ENCODE results near the gene CGB8. TPM values are rescaled to one million over a fixed set of nuclear protein-coding genes. Genes with fewer than 3 reads are reported as not detected.
"Not testable (repeated sequence)": the region's sequence is repeated elsewhere in the genome, so short reads cannot be mapped to it uniquely, and the experiment has no call there.

CGB8 gene
- total RNA-seq, 4 donors from 2014 or later: not detected

DNA sequence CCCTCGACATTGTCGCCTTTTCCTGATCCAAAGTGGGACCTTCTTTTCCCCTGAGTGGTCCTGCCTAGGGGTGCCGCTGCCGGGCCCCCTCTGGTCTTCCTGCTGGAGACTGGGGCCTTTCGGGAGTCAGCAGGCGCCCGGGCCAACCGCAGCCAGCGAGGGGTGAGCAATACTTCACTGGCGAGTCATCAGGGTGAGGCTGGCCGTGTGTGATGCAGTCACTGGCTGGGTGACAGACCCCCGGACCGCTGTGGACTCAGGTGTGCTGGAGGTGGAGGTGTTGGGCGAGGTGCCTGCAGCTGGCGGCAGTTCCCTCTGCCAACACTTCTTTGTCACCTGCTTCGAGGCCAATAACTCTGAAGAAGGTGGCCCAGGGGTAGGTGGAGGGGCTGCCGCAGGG lies 6.7 kb downstream of the CGB8 start:
- H3K27me3 ChIP-seq: no peaks in the 10 kb centered on the region
- no peaks in the 10 kb centered on the region for H3K36me3 ChIP-seq
- ATAC-seq: no peak
- no peaks in the 10 kb centered on the region for H3K9me3 ChIP-seq
- no peak for TF ChIP-seq POLR2AphosphoS5 (IDR thresholded peaks at IDR 0.05)
- H3K4me1 ChIP-seq: no peaks in the 10 kb centered on the region
- 100% methylated on average over 1 of the region's 17 CpGs; no CpG with 5 or more reads in 1 of the 2 donors for WGBS, 2 donors (ENCODE audit: low coverage in 1 of 2)
- no peak overlapping the region for H3K27ac ChIP-seq
- H3K4me3 ChIP-seq: no peak overlapping the region

DNA sequence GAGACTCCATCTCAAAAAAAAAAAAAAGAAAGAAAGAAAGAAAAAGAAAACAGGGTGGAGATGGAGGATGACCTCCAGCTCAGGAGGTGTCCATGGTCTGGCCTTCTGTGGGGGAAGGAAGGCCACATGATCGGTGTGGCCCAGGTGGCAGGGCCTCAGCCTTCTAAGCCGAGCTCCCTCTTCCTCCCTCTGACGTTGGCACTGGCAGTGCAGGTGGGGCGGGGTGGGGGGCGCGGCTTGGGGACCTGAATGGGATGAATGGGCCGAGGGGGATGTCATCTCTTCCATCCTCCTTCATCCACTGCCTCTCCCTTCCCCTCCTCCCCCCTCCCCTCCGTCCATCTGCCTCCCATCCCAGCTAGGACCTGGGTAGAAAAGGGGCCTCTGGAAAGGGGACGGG lies 9.2 kb downstream of the CGB8 start:
- WGBS, 2 donors (ENCODE audit: low coverage in 1 of 2): 50% methylated on average over 6 of the region's 9 CpGs; no CpG with 5 or more reads in 1 of the 2 donors
- not testable (repeated sequence) for H3K36me3 ChIP-seq, H3K4me3 ChIP-seq, H3K4me1 ChIP-seq, H3K9me3 ChIP-seq, ATAC-seq, H3K27me3 ChIP-seq, H3K27ac ChIP-seq

DNA sequence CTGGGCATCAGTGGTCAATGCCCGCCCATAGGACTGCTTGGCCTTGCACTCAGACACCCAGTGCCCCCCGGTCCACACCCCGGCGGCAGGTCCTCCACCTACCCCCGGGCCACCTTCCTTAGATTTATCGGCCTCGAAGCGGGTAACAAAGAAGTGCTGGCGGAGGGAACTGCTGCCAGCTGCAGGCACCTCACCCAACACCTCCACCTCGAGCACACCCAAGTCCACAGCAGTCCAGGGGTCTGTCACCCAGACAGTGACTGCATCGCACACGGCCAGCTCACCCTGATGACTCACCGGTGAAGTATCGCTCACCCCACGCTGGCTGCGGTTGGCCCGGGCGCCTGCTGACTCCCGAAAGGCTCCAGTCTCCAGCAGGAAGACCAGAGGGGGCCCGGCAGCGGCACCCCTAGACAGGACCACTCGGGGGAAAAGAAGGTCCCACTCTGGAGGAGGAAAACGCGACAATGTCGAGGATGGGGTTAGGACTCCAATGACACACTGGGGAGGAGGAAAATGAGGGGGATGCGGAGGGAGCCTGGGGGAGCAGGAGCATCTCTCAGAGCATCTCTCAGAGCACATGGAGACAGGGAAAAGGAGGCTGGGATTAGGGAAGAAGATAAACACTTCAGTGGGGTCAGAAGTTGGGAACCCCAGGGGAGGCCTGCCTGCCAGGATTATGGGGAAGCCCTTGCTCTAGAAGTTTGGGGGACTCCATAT lies 10.2 kb downstream of the CGB8 start:
- H3K27me3 ChIP-seq, H3K27ac ChIP-seq, ATAC-seq, H3K4me1 ChIP-seq, H3K36me3 ChIP-seq, H3K4me3 ChIP-seq, H3K9me3 ChIP-seq: not testable (repeated sequence)
- WGBS, 2 donors (ENCODE audit: low coverage in 1 of 2): 87 to 91% methylated on average over 3 to 9 of the region's 26 CpGs

DNA sequence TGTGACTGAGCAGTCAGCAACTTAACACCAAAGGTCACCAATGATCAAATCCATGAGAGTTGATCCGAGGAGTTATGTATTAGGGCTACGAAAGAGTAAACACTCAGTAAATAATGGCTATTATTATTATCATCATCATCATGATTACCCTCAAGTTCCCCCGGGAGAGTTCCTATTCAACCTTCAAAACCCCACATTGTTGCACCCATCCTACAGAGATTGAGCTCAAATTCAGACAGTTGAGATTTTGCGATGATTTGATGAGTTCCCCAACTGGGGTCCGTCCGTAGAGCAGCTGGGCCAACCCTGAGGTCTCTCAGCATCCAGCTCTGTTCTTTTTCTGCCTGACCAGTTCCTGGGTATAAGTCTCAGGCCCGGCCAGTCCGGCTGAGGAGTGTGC lies 10.8 kb downstream of the CGB8 start:
- not testable (repeated sequence) for H3K36me3 ChIP-seq, H3K4me3 ChIP-seq, ATAC-seq, H3K9me3 ChIP-seq, H3K4me1 ChIP-seq, H3K27ac ChIP-seq
- peaks cover 10% of the 10 kb centered on the region for H3K27me3 ChIP-seq
- WGBS, 2 donors (ENCODE audit: low coverage in 1 of 2): 100% methylated on average over 1 to 2 of the region's 8 CpGs

DNA sequence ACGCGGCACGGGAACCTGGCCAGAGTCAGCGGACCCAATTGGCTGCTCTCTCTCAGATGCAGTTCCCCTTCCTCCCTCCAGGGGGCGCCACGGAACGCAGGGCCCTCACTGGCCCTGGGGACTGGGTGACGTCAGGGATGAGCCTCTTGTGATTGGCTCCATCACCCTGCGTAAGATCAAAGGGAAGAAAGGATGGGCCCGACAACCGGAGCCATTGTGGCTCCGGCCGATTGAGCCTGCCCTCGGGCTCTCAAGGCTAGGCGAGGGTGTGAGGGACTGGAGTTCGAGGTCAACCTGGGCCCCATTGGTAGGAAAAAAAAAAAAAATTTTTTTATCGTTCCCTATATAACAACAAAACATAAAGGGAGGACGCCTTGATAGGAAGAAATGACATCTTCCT lies 12.1 kb downstream of the CGB8 start, which contains the start of gene CGB1:
Gene CGB1 (minus strand): TSS at position 81 of the 400 bp plus-strand sequence. CDS start 184 bp downstream, outside the sequence.
- not testable (repeated sequence) for H3K36me3 ChIP-seq

DNA sequence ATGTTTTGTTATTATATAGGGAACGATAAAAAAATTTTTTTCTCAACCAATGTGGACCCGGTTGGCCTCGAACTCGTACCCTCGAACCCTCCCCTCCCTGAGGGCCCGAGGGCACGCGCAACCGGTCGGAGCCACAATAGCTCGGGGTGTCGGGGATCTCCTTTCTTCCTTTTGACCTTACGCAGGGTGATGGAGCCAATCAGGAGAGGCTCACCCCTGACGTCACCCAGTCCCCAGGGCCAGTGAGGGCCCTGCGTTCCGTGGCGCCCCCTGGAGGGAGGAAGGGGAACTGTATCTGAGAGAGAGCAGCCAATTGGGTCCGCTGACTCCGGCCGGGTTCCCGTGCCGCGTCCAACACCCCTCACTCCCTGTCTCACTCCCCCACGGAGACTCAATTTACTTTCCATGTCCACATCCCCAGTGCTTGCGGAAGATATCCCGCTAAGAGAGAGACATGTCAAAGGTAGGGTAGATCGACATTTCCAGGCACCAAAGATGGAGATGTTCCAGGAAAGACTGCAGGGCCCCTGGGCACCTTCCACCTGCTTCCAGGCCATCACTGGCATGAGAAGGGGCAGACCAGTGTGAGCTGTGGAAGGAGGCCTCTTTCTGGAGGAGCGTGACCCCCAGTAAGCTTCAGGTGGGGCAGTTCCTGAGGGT lies 17.1 kb downstream of the CGB8 start, which contains the start of gene CGB2:
Gene CGB2 (plus strand): TSS at position 249 of the 660 bp plus-strand sequence. CDS start 206 bp downstream, at position 455.
- H3K36me3 ChIP-seq, H3K4me1 ChIP-seq, ATAC-seq, H3K4me3 ChIP-seq, H3K27ac ChIP-seq, H3K9me3 ChIP-seq: not testable (repeated sequence)
- 5 to 26% methylated on average over 8 to 13 of the region's 28 CpGs for WGBS, 2 donors (ENCODE audit: low coverage in 1 of 2)
- TF ChIP-seq, protein P1, sequence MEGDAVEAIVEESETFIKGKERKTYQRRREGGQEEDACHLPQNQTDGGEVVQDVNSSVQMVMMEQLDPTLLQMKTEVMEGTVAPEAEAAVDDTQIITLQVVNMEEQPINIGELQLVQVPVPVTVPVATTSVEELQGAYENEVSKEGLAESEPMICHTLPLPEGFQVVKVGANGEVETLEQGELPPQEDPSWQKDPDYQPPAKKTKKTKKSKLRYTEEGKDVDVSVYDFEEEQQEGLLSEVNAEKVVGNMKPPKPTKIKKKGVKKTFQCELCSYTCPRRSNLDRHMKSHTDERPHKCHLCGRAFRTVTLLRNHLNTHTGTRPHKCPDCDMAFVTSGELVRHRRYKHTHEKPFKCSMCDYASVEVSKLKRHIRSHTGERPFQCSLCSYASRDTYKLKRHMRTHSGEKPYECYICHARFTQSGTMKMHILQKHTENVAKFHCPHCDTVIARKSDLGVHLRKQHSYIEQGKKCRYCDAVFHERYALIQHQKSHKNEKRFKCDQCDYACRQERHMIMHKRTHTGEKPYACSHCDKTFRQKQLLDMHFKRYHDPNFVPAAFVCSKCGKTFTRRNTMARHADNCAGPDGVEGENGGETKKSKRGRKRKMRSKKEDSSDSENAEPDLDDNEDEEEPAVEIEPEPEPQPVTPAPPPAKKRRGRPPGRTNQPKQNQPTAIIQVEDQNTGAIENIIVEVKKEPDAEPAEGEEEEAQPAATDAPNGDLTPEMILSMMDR (IDR thresholded peaks at IDR 0.05): peak in 2 of 4 experiments; percentile 18 to 20
- H3K27me3 ChIP-seq: peaks cover 19% of the 10 kb centered on the region

More for the DNA sequence above, 12.1 kb downstream of the CGB8 start, which contains the start of gene CGB1:
- H3K27ac ChIP-seq, H3K9me3 ChIP-seq, H3K4me3 ChIP-seq, ATAC-seq, H3K4me1 ChIP-seq: not testable (repeated sequence)
- peaks cover 15% of the 10 kb centered on the region for H3K27me3 ChIP-seq
- WGBS, 2 donors (ENCODE audit: low coverage in 1 of 2): 38 to 73% methylated on average over 7 to 8 of the region's 18 CpGs

DNA sequence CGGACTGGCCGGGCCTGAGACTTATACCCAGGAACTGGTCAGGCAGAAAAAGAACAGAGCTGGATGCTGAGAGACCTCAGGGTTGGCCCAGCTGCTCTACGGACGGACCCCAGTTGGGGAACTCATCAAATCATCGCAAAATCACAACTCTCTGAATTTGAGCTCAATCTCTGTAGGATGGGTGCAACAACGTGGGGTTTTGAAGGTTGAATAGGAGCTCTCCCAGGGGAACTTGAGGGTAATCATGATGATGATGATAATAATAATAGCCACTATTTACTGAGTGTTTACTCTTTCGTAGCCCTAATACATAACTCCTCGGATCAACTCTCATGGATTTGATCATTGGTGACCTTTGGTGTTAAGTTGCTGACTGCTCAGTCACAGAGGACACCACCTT lies 18.6 kb downstream of the CGB8 start:
- not testable (repeated sequence) for ATAC-seq, H3K27ac ChIP-seq, H3K4me1 ChIP-seq, H3K36me3 ChIP-seq, H3K4me3 ChIP-seq, H3K9me3 ChIP-seq
- peaks cover 19% of the 10 kb centered on the region for H3K27me3 ChIP-seq
- 80 to 94% methylated on average over 1 to 4 of the region's 8 CpGs for WGBS, 2 donors (ENCODE audit: low coverage in 1 of 2)

DNA sequence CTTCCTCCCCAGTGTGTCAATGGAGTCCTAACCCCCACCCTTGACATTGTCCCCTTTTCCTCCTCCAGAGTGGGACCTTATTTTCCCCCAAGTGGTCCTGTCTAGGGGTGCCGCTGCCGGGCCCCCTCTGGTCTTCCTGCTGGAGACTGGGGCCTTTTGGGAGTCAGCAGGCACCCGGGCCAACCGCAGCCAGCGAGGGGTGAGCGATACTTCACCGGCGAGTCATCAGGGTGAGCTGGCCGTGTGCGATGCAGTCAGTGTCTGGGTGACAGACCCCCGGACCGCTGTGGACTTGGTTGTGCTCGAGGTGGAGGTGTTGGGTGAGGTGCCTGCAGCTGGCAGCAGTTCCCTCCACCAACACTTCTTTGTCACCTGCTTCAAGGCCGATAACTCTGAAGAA lies 19.2 kb downstream of the CGB8 start:
- ATAC-seq, H3K27ac ChIP-seq, H3K9me3 ChIP-seq, H3K4me1 ChIP-seq, H3K4me3 ChIP-seq, H3K36me3 ChIP-seq: not testable (repeated sequence)
- peaks cover 15% of the 10 kb centered on the region for H3K27me3 ChIP-seq
- 83% methylated on average over 2 of the region's 14 CpGs; no CpG with 5 or more reads in 1 of the 2 donors for WGBS, 2 donors (ENCODE audit: low coverage in 1 of 2)

DNA sequence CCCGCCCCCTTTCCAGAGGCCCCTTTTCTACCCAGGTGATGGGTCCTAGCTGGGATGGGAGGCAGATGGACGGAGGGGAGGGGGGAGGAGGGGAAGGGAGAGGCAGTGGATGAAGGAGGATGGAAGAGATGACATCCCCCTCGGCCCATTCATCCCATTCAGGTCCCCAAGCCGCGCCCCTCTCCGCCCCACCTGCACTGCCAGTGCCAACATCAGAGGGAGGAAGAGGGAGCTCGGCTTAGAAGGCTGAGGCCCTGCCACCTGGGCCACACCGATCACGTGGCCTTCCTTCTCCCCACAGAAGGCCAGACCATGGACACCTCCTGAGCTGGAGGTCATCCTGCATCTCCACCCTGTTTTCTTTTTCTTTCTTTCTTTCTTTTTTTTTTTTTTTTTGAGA lies 20.2 kb downstream of the CGB8 start:
- H3K4me3 ChIP-seq, H3K36me3 ChIP-seq, H3K27ac ChIP-seq, H3K4me1 ChIP-seq, H3K9me3 ChIP-seq, H3K27me3 ChIP-seq, ATAC-seq: not testable (repeated sequence)
- WGBS, 2 donors (ENCODE audit: low coverage in 1 of 2): 66% methylated on average over 3 of the region's 9 CpGs; no CpG with 5 or more reads in 1 of the 2 donors

DNA sequence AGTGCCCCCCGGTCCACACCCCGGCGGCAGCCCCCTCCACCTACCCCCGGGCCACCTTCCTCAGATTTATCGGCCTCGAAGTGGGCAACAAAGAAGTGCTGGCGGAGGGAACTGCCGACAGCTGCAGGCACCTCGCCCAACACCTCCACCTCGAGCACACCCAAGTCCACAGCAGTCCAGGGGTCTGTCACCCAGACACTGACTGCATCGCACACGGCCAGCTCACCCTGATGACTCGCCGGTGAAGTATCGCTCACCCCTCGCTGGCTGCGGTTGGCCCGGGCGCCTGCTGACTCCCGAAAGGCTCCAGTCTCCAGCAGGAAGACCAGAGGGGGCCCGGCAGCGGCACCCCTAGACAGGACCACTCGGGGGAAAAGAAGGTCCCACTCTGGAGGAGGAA lies 23.3 kb downstream of the CGB8 start:
- H3K36me3 ChIP-seq, H3K4me3 ChIP-seq, H3K27ac ChIP-seq, H3K4me1 ChIP-seq, H3K9me3 ChIP-seq, ATAC-seq: not testable (repeated sequence)
- peaks cover 15% of the 10 kb centered on the region for H3K27me3 ChIP-seq
- no CpG with 5 or more reads among the region's 23 CpGs for WGBS, 2 donors (ENCODE audit: low coverage in 1 of 2)

DNA sequence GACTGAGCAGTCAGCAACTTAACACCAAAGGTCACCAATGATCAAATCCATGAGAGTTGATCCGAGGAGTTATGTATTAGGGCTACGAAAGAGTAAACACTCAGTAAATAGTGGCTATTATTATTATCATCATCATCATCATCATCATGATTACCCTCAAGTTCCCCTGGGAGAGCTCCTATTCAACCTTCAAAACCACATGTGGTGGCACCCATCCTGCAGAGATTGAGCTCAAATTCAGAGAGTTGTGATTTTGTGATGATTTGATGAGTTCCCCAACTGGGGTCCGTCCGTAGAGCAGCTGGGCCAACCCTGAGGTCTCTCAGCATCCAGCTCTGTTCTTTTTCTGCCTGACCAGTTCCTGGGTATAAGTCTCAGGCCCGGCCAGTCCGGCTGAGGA lies 23.8 kb downstream of the CGB8 start:
- ATAC-seq, H3K4me1 ChIP-seq, H3K9me3 ChIP-seq, H3K27ac ChIP-seq, H3K4me3 ChIP-seq, H3K36me3 ChIP-seq: not testable (repeated sequence)
- WGBS, 2 donors (ENCODE audit: low coverage in 1 of 2): no CpG with 5 or more reads among the region's 6 CpGs
- peaks cover 20% of the 10 kb centered on the region for H3K27me3 ChIP-seq

DNA sequence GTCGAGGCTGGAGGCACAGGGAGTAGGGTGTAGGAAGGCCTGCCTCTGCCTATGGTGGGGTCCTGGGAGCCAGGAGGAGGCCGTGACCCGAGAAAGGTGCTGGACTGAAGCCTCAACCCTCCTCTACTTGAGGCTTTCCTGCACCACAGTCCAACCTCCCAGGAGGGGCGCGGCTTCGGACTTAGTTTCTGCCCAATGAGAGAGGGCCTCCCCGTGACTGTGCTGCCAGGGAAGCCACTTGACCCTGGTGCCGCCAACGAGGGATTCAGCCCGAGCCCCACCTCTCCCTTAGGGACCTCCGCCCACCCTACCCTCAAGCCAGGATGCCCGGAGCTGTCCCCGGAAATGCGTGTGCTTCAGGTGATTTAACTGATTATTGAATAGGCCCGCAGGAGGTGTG lies 24.7 kb downstream of the CGB8 start, which contains the start of gene CGB3:
Gene CGB3 (minus strand): TSS at position 101 of the 400 bp plus-strand sequence. CDS start 362 bp downstream, outside the sequence.
- H3K27ac ChIP-seq, H3K4me3 ChIP-seq, H3K36me3 ChIP-seq, H3K9me3 ChIP-seq, ATAC-seq, H3K4me1 ChIP-seq: not testable (repeated sequence)
- no CpG with 5 or more reads among the region's 15 CpGs for WGBS, 2 donors (ENCODE audit: low coverage in 1 of 2)
- H3K27me3 ChIP-seq: peaks cover 29% of the 10 kb centered on the region
